Neural progenitor cell (in vitro differentiated cells): ENCODE data around the gene EDC3. TPM values are rescaled to one million over a fixed set of nuclear protein-coding genes. Genes with fewer than 3 reads are reported as not detected.

ENCODE experiments used
- DNase-seq: peaks from one replicate; pipeline ENCODE4 v3.0.0-alpha.2; 2016; ENCODE audit warnings: low spot score
- H2AFZ ChIP-seq: fragments of 200-600 bp; sonication (generic); replicated peaks from 2 replicates; pipeline ENCODE4 v1.6.1; 2016; ENCODE audit warnings: antibody characterized with exemption
- H3F3A ChIP-seq: fragments of 200-600 bp; sonication (generic); 2 replicates; pipeline ENCODE4 v1.6.1; 2016; ENCODE audit warnings: antibody characterized with exemption, low read depth
- H3K27ac ChIP-seq: fragments of 200-600 bp; sonication (generic); 2 replicates; pipeline ENCODE4 v1.5.1; 2016; ENCODE audit warnings: mild to moderate bottlenecking
- H3K27me3 ChIP-seq: fragments of 200-600 bp; sonication (generic); 2 replicates; pipeline ENCODE4 v1.6.1; 2016; ENCODE audit warnings: mild to moderate bottlenecking, moderate library complexity
- H3K36me3 ChIP-seq: fragments of 200-600 bp; sonication (generic); 2 replicates; pipeline ENCODE4 v1.5.1; 2016
- H3K4me1 ChIP-seq: fragments of 200-600 bp; sonication (generic); 2 replicates; pipeline ENCODE4 v1.6.1; 2016; ENCODE audit warnings: mixed run types
- H3K4me2 ChIP-seq: fragments of 200-600 bp; sonication (generic); 2 replicates; pipeline ENCODE4 v1.6.1; 2016
- H3K4me3 ChIP-seq: fragments of 200-600 bp; sonication (generic); 2 replicates; pipeline ENCODE4 v1.5.1; 2016
- H3K79me2 ChIP-seq: fragments of 200-600 bp; sonication (generic); 2 replicates; pipeline ENCODE4 v1.6.1; 2016; ENCODE audit warnings: low read depth
- H3K9ac ChIP-seq: fragments of 200-600 bp; sonication (generic); 2 replicates; pipeline ENCODE4 v1.6.1; 2016
- H3K9me3 ChIP-seq: fragments of 200-600 bp; sonication (generic); 2 replicates; pipeline ENCODE4 v1.5.1; 2016; ENCODE audit warnings: low read depth
- H4K20me1 ChIP-seq: fragments of 200-600 bp; sonication (generic); 2 replicates; pipeline ENCODE4 v1.6.1; 2016; ENCODE audit warnings: low read depth
- H3K27ac Mint-ChIP-seq: 3 replicates; pipeline ENCODE4 v1.8.0; 2021; ENCODE audit warnings: mixed read lengths
- H3K27me3 Mint-ChIP-seq: 2 replicates; pipeline ENCODE4 v1.8.0; 2022; ENCODE audit warnings: low read depth, mild to moderate bottlenecking, inconsistent platforms, moderate library complexity, mixed read lengths; ENCODE audit not compliant: insufficient read depth
- H3K36me3 Mint-ChIP-seq: 3 replicates; pipeline ENCODE4 v1.8.0; 2021; ENCODE audit warnings: mixed read lengths
- H3K4me1 Mint-ChIP-seq: 3 replicates; pipeline ENCODE4 v1.8.0; 2021; ENCODE audit warnings: mixed read lengths
- H3K4me3 Mint-ChIP-seq: 3 replicates; pipeline ENCODE4 v1.8.0; 2021; ENCODE audit warnings: mild to moderate bottlenecking, moderate library complexity, mixed read lengths
- H3K9me3 Mint-ChIP-seq: 3 replicates; pipeline ENCODE4 v1.8.0; 2020; ENCODE audit warnings: mixed read lengths
- CTCF ChIP-seq: fragments of 200-600 bp; sonication (generic); IDR thresholded peaks from 2 replicates; pipeline ENCODE4 v1.5.1; 2017; ENCODE audit warnings: antibody characterized with exemption, mild to moderate bottlenecking
- EZH2 ChIP-seq: fragments of 200-600 bp; sonication (generic); IDR thresholded peaks from 2 replicates; pipeline ENCODE4 v1.6.1; 2017; ENCODE audit warnings: antibody characterized with exemption, mild to moderate bottlenecking, moderate library complexity
- EZH2phosphoT487 ChIP-seq: fragments of 200-600 bp; sonication (generic); IDR thresholded peaks from 2 replicates; pipeline ENCODE4 v1.6.1; 2017; ENCODE audit warnings: antibody characterized with exemption
- total RNA-seq: library from RNA; depleted of rRNA; stranded (reverse); fragments of >200 nt; gene quantifications from 2 replicates; pipeline ENCODE4 v1.2.3, GENCODE V29; 2015; ENCODE audit warnings: low replicate concordance

EDC3 gene
- total RNA-seq, 1 donor from 2014 or later = 24.4 TPM

GRCh38 chr15:74628199-74628598 lies 67.6 kb downstream of the EDC3 start:
- no peaks in the 10 kb centered on the region for H3K27me3 ChIP-seq
- H2AFZ ChIP-seq = no peak overlapping the region
- DNase-seq = no peak
- H3K27ac ChIP-seq = no peak overlapping the region
- H3K79me2 ChIP-seq = no peaks in the 10 kb centered on the region
- no peak overlapping the region for H3K4me2 ChIP-seq
- Mint-ChIP-seq H3K9me3 (no peaks in the 10 kb centered on the region), H3K27me3 (peaks cover 9% of the 10 kb centered on the region), H3K27ac (no peak overlapping the region), H3K36me3 (peaks cover 20% of the 10 kb centered on the region), H3K4me3 (no peak overlapping the region), H3K4me1 (no peaks in the 10 kb centered on the region)
- no peak overlapping the region for H3K9ac ChIP-seq
- no peaks in the 10 kb centered on the region for H3K4me1 ChIP-seq
- H3F3A ChIP-seq = peaks cover 2% of the 10 kb centered on the region
- TF ChIP-seq EZH2phosphoT487 = no peak
- no peak for TF ChIP-seq CTCF
- TF ChIP-seq EZH2 = no peak
- H3K36me3 ChIP-seq = no peaks in the 10 kb centered on the region
- peaks cover 43% of the 10 kb centered on the region for H4K20me1 ChIP-seq
- H3K9me3 ChIP-seq = no peaks in the 10 kb centered on the region
- H3K4me3 ChIP-seq = no peak overlapping the region

- H3K4me1 Mint-ChIP-seq = no peaks in the 10 kb centered on the region
- Histone ChIP-seq H3K9me3 (no peaks in the 10 kb centered on the region), H2AFZ (no peak overlapping the region), H3K27ac (no peak overlapping the region), H3K27me3 (no peaks in the 10 kb centered on the region), H3K4me2 (no peak overlapping the region), H3K79me2 (peaks cover under 1% of the 10 kb centered on the region), H3K4me1 (no peaks in the 10 kb centered on the region), H3K4me3 (no peak overlapping the region), H4K20me1 (peaks cover 41% of the 10 kb centered on the region), H3F3A (peaks cover 2% of the 10 kb centered on the region), H3K36me3 (no peaks in the 10 kb centered on the region), H3K9ac (no peak overlapping the region)
- peaks cover 20% of the 10 kb centered on the region for H3K36me3 Mint-ChIP-seq
- no peak overlapping the region for H3K4me3 Mint-ChIP-seq
- no peak for TF ChIP-seq EZH2phosphoT487
- no peak for TF ChIP-seq EZH2
- TF ChIP-seq CTCF = no peak
- H3K27ac Mint-ChIP-seq = no peak overlapping the region
- DNase-seq = no peak
- no peaks in the 10 kb centered on the region for H3K9me3 Mint-ChIP-seq
- peaks cover 9% of the 10 kb centered on the region for H3K27me3 Mint-ChIP-seq
Measured at GRCh38 chr15:74627766-74628165, 68.1 kb downstream of the EDC3 start.

- Histone ChIP-seq H3K36me3 (no peaks in the 10 kb centered on the region), H3K9me3 (no peaks in the 10 kb centered on the region), H3K4me1 (no peaks in the 10 kb centered on the region), H3K27me3 (no peaks in the 10 kb centered on the region), H4K20me1 (peaks cover 42% of the 10 kb centered on the region), H3K27ac (no peak overlapping the region), H3K9ac (peak overlapping the region; percentile 2), H3K4me3 (no peak overlapping the region), H2AFZ (no peak overlapping the region), H3K79me2 (peaks cover 8% of the 10 kb centered on the region), H3F3A (no peaks in the 10 kb centered on the region), H3K4me2 (no peak overlapping the region)
- Mint-ChIP-seq H3K9me3 (no peaks in the 10 kb centered on the region), H3K27ac (no peak overlapping the region), H3K36me3 (peaks cover 26% of the 10 kb centered on the region), H3K27me3 (peaks cover 9% of the 10 kb centered on the region), H3K4me3 (no peak overlapping the region), H3K4me1 (no peaks in the 10 kb centered on the region)
- no peak for TF ChIP-seq EZH2phosphoT487
- no peak for TF ChIP-seq EZH2
- TF ChIP-seq CTCF = no peak
- no peak for DNase-seq
Measured at GRCh38 chr15:74626752-74627692, 68.8 kb downstream of the EDC3 start.
